Suprapubic skin (tissue), 3 donors: ENCODE measurements around the gene GZMM.

Source experiments
- CTCF ChIP-seq, 2 donors: fragments of 200-600 bp in 1 of 2; fragments of 450-650 bp in 1 of 2; sonication (generic) in 1 of 2; IDR thresholded peaks; one replicate each; pipeline ENCODE4 v1.5.1; 2016 to 2019; ENCODE audit warnings: antibody characterized with exemption in 2 of 2, mild to moderate bottlenecking in 1 of 2, moderate library complexity in 1 of 2
- POLR2A ChIP-seq, 2 donors: fragments of 450-650 bp; IDR thresholded peaks; one replicate each; pipeline ENCODE4 v1.6.1; 2017; ENCODE audit warnings: antibody characterized with exemption in 2 of 2, mild to moderate bottlenecking in 2 of 2, moderate library complexity in 2 of 2

DNA sequence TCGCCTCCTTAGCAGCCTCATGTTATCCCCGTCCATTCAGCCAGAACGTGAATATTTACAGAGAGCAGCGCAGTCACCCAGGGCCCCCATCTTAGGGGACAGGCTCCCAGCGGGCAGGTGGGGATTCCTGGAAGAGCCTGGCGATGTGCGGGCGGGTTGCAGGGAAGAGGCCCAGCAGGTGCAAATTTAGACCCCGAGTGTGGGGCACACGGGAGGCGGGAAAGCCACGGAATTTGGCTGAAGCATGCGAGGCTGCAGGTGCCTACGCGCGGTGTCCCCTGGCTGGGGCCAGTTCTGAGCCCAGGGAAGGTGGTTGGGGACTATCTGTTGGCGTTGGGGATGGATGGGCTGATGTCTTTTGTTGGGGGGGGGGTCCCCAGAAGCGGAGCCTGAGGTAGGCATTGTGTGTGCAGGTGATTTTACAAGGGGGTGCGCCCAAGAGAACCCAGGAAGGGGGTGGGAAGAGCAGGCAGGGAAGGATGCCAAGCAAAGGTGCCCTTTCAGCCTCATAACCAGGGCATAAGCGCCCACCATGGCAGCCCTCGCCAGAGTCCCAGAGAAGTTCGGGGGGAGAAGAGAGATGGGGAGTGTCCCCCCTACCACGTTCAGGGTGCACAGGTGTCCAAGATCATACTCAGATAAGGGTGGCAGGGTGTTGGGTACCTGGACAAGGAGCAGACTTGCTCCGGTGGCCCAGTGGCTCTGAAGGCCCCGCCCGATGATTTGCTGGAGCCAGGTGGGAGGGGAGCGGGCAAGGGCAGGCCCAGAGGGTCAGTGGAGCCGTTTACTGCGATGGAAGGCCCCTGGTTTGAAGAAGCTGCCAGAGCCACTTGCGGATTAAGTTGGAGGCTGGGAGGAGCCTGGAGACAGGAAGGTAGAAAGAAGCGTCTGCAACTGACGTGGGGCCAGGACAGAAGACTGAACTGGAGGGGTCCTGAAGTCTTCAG is 35.4 kb upstream of the GZMM start:
- TF ChIP-seq CTCF (IDR thresholded peaks at IDR 0.05) (no peak), POLR2A (IDR thresholded peaks at IDR 0.05) (no peak)
